HG03378 (cell line): Measurements from ENCODE around the gene PRADC1.
"Not testable (repeated sequence)": the region's sequence is repeated elsewhere in the genome, so short reads cannot be mapped to it uniquely, and the experiment has no call there.

Experiments
- ATAC-seq: cut with Tn5 transposase; IDR thresholded peaks from one replicate; pipeline ENCODE4 v1.9.1; 2021; ENCODE audit warnings: mild to moderate bottlenecking, moderate library complexity; ENCODE audit not compliant: unreplicated experiment

PRADC1 gene

DNA sequence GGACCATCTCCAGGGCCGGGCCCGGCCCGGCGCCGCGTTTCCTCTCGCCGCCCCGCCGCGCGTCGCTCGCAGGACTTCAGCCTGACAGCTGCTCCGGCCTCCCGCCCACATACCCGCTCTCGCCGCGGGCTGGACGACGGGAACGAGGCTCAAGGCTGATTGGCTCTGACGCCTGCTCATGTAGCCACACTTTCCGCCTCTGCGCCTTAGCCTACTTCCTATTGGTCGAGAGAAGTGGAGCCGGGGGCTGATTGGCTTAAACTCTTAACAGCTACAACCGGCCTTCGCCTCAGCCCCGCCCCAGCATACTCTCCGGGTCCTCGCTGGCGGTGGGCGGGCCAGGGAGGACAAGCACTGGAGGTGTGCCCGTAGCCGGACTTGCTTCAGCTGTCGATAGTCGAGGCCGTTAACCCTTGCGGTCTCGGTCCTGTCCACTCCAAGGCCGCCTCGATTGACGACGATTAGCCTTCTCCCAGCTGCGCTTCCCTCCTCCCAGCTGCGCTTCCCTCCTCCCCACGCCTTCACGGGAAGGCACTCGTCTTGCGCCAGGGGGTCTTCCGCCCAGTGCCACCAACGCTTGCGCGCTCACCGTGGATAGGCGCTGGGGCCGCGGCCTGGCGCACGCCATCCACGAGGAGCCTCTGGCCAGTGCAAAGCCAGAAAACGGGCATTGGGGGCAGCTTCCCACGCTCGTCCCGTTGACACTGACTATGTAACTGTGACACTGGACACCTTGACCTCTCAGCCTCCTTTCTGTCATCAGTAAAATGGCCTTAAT, at the start of gene PRADC1:
Gene PRADC1, minus strand, starts transcription at position 86 of the 778 bp plus-strand sequence. Its CDS starts 79 bp downstream, at position 7.
- ATAC-seq = peak; percentile 94

GRCh38 chr2:73281244-73281643, 48.2 kb upstream of the PRADC1 start:
- no peak for ATAC-seq

- ATAC-seq = no peak
Observed at GRCh38 chr2:73279852-73280251, 46.8 kb upstream of the PRADC1 start.

GRCh38 chr2:73272270-73272669, 39.2 kb upstream of the PRADC1 start:
- ATAC-seq = no peak

- no peak for ATAC-seq
Observed at GRCh38 chr2:73269686-73270465, 36.8 kb upstream of the PRADC1 start.

DNA sequence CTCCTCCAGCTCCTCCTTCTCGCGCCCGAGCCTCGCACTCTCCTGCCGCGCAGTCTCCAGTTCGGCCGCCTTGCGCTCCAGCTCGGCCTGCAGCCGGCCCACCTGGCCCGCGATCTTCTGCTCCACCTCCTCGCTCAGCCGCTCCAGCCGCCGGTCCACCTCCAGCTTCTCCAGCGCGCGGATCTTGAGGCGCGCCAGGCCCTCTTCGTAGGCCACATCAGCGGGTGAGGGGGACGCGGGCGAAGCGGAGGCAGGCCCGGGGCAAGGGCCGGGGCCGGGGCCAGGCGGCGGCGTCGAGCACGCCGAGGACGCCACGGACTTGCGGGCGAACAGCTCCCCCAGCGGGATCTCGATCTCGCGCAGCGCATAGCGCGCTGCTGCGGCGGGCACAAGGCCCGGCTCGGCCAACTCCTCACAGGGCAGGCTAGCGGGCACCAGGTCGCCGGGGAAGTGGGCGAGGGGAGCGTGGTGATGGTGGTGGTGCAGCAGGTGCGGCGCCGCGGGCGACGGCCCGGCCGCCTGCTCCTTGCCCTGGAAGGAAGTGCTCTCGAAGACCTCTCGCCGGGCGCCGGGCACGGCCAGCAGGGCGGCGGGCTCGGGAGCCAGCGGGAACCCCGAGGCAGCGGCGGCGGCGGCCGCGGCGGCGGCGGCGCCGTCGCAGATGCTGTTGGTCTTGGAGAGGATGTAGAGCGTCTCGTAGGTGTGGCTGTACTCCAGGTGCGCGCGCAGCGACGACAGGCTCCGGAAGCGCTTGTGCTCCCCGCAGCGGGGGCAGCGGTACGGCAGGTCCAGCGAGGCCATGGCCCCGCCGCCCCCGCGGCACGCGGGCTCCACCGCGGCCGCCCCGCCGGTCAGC, 36.0 kb upstream of the PRADC1 start:
- ATAC-seq = no peak

DNA sequence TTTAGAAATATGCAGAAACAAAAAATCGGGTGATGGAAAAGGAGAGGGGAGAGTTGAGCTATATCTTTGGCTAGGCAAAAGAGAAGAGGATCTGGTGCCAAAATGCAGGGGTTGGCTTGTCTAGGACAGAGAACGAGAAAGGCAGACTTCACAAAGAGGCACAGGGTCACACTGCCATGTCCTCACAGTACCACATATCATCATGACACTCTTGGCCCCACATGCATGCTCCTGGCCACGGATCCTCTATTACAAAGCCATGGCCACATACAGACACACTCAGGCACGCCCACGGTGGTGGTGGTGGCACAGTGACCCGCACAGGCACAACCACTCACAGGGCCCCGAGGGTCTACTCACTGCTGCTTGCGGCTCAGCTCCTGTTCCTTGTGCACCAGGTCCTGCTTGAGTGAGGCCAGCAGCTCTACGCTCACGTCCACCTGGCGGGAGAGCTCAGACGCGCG, 35.4 kb upstream of the PRADC1 start:
- no peak for ATAC-seq

- ATAC-seq = no peak
Observed at GRCh38 chr2:73267008-73267407, 34.0 kb upstream of the PRADC1 start.

- no peak for ATAC-seq
Observed at GRCh38 chr2:73266061-73266901, 33.2 kb upstream of the PRADC1 start.

- ATAC-seq = no peak
Observed at GRCh38 chr2:73265298-73266060, 32.4 kb upstream of the PRADC1 start.

GRCh38 chr2:73264783-73265182, 31.7 kb upstream of the PRADC1 start:
- no peak for ATAC-seq

- no peak for ATAC-seq
Observed at GRCh38 chr2:73264332-73264606, 31.2 kb upstream of the PRADC1 start.

- ATAC-seq = no peak
Observed at GRCh38 chr2:73263540-73264331, 30.7 kb upstream of the PRADC1 start.

DNA sequence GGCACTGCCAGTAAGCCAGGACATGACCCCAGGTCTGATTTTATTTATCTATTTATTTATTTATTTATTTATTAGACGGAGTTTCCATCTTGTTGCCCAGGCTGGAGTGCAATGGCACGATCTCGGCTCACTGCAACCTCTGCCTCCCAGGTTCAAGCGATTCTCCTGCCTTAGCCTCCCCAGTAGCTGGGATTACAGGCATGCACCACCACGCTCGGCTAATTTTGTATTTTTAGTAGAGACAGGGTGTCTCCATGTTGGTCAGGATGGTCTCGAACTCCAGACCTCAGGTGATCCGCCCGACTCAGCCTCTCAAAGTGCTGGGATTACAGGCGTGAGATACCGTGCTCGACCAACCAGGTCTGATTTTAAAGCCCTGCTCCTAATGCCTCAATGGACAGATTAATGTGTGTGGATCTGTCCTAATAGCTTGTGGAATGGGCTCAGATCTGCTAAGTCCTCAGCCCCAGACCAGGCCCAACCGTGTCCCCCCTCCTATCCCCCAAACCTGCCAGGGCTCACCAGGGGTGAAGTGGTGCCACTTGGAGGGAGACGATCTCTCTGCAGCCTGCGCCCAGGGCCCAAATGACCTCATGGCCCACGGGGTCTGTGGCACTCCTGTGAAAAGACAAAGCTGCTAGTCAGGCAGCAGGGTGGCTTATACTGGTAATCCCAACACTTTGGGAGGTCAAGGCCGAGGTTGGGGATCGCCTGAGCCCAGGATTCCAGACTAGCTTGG, 29.8 kb upstream of the PRADC1 start:
- not testable (repeated sequence) for ATAC-seq

GRCh38 chr2:73262108-73262651, 29.1 kb upstream of the PRADC1 start:
- ATAC-seq = no peak

- ATAC-seq = no peak
Observed at GRCh38 chr2:73260338-73260984, 27.4 kb upstream of the PRADC1 start.

DNA sequence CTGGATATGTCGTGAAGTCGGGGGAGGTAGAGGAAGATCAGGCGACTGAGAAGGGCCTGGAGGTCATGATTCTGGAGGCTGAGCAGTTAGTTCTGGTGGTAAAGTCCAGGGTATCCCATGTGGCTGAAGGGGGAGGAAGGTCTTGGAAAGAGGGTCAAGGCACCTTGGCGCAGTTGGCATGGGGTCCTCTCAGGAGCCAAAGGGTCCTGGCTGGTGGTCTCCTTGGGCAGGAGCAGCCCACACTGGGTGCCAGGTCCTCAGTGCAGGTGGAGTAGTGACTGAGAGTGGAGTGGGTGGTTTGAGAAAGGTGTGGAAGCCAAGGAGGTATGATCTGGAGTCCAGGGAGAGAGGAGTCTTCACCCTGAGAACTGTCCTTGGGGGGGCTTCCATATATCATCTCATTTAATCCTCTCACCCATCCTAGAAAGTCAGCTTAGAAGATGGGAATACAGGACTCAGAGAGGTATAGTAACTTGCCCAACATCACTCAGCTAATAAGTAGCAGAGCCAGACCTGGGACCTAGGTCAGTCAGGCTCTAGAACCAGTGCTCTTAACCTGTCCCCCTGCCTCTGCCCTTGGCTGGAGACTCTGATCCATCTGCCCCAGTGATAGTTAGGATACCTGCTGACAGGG, 26.8 kb upstream of the PRADC1 start:
- ATAC-seq = no peak
